ENCODE measurements around the gene APC.

Gene APC

GRCh38 chr5:112824197-112824596, 86.5 kb downstream of the APC start:
- in situ Hi-C loops (cut with MboI; ENCODE audit: low sequenced_read_pairs, unreplicated experiment) = no loop called here
- no peak for DNase-seq (ENCODE audit: low spot score)
- TF ChIP-seq CTCF (IDR thresholded peaks at IDR 0.05; ENCODE audit: borderline replicate concordance, control extremely low read depth, extremely low read depth, insufficient read depth, missing control alignments) = no peak

- in situ Hi-C loops (cut with MboI; ENCODE audit: low sequenced_read_pairs, unreplicated experiment) = no loop called here
- DNase-seq (ENCODE audit: low spot score) = no peak
- no peak for TF ChIP-seq CTCF (IDR thresholded peaks at IDR 0.05; ENCODE audit: borderline replicate concordance, control extremely low read depth, extremely low read depth, insufficient read depth, missing control alignments)
Measured at GRCh38 chr5:112830378-112830777, 92.7 kb downstream of the APC start.

- in situ Hi-C loops (cut with MboI; ENCODE audit: low sequenced_read_pairs, unreplicated experiment) = no loop called here
- TF ChIP-seq CTCF (IDR thresholded peaks at IDR 0.05; ENCODE audit: borderline replicate concordance, control extremely low read depth, extremely low read depth, insufficient read depth, missing control alignments) = no peak
- no peak for DNase-seq (ENCODE audit: low spot score)
Measured at GRCh38 chr5:112833971-112834370, 96.3 kb downstream of the APC start.

- TF ChIP-seq CTCF (IDR thresholded peaks at IDR 0.05; ENCODE audit: borderline replicate concordance, control extremely low read depth, extremely low read depth, insufficient read depth, missing control alignments) = no peak
- DNase-seq (ENCODE audit: low spot score) = no peak
- in situ Hi-C loops (cut with MboI; ENCODE audit: low sequenced_read_pairs, unreplicated experiment) = no loop called here
Measured at GRCh38 chr5:112844489-112844888, 106.8 kb downstream of the APC start.

GRCh38 chr5:112846556-112846955, 108.9 kb downstream of the APC start:
- no peak for DNase-seq (ENCODE audit: low spot score)
- no peak for TF ChIP-seq CTCF (IDR thresholded peaks at IDR 0.05; ENCODE audit: borderline replicate concordance, control extremely low read depth, extremely low read depth, insufficient read depth, missing control alignments)
- in situ Hi-C loops (cut with MboI; ENCODE audit: low sequenced_read_pairs, unreplicated experiment) = no loop called here

GRCh38 chr5:112847306-112847705, 109.6 kb downstream of the APC start:
- in situ Hi-C loops (cut with MboI; ENCODE audit: low sequenced_read_pairs, unreplicated experiment) = no loop called here
- DNase-seq (ENCODE audit: low spot score) = no peak
- TF ChIP-seq CTCF (IDR thresholded peaks at IDR 0.05; ENCODE audit: borderline replicate concordance, control extremely low read depth, extremely low read depth, insufficient read depth, missing control alignments) = no peak

All from GM13976 (cell line).